Umbilical cord (tissue), 2 donors: Measurements from ENCODE around the gene LRMDA. TPM values are rescaled to one million over a fixed set of nuclear protein-coding genes. Genes with fewer than 3 reads are reported as not detected.
A peak's percentile ranks its signal among the peaks of the same experiment; 100 is the strongest.

Experiments
- DNase-seq: peaks from one replicate; pipeline ENCODE4 v3.0.0-alpha.2; 2015; ENCODE audit warnings: low spot score
- total RNA-seq: library from RNA; depleted of rRNA; stranded (reverse); fragments of >200 nt; gene quantifications from one replicate; pipeline ENCODE4 v1.2.3, GENCODE V29; 2014; ENCODE audit warnings: low replicate concordance; ENCODE audit not compliant: insufficient read depth

Gene LRMDA
- total RNA-seq, 1 donor from 2014 or later, result 1.7 TPM

GRCh38 chr10:75817198-75817597, 385.8 kb downstream of the LRMDA start:
- no peak for DNase-seq

- no peak for DNase-seq
Observed at GRCh38 chr10:75818552-75818951, 387.1 kb downstream of the LRMDA start.

DNA sequence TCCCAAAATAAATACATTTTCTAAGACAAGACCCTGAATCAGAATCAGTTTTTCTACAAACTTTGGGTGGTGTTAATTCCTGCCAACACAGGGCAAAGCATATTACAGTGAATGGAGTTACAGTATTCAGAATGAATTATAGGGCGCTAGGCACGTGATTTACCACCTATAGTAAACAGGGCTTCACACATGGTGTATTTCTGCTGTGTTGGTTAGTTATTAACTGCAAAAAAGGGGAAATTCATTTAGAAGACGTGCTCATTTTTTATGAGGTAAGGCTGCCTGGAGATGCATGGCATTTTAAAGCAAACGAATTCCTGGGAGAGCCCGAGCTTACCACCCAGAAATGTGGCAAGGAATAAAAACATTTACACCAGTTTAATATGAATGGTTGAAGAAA, 393.8 kb downstream of the LRMDA start:
- no peak for DNase-seq

DNA sequence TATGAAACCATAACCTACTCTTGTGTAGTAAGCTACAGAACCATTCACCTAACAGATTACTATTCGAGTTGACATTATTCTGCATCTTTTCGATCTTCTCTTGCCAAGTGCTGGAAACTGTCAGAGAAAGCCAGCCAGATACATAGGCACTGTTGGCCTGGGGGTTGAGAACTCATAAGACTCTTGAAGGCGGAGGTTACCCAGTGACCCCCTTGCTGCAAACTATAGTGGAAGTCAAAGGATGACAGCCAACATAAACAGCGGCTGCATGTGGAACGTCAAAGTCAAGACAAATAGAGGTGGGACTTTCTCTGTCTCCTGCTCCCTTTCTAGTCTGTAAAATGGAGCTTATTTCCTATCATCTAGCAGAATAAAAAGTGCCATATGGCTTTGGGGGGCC, 394.2 kb downstream of the LRMDA start:
- DNase-seq, result peak; percentile 44

GRCh38 chr10:75826846-75827245, 395.4 kb downstream of the LRMDA start:
- peak; percentile 59 for DNase-seq

DNA sequence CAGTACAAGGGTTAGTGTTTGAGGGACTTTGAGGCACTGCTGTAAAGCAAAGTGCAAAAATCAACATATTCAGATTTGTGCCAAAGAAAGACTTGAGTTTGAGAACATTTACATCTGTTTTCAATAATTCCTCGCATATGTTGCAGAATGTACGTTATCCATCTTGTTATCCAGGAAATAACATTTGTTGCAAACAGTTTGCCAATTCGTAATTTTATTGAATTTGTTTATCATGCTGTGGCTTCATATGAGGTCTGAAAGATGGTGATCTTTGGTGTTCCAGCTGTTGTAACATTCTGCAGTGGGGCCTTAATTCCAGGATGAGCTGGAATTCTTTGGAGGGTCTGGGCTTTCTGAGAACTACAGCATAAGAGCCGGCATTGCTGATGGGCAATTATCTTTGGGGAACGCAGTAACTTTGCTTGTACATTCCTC, 396.2 kb downstream of the LRMDA start:
- peak; percentile 77 for DNase-seq

DNA sequence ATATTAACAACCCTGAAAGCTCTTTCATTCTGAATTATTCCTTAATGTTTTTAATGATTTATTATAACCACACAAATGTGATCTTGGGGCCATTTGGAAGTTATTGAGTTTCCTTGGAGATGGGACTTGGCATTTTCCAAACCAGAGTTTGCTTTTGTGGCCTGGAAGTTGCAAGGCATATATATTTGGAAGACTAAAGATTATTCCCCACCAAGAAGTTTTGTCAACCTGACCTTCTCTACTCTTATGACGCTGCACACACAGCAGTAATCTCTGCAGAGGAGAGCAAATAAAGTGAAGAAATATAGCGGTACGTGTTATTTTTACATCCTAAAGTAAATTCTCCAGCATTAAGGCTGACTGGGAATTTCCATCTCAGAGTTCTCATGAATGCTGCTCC, 397.0 kb downstream of the LRMDA start:
- peak; percentile 66 for DNase-seq

DNA sequence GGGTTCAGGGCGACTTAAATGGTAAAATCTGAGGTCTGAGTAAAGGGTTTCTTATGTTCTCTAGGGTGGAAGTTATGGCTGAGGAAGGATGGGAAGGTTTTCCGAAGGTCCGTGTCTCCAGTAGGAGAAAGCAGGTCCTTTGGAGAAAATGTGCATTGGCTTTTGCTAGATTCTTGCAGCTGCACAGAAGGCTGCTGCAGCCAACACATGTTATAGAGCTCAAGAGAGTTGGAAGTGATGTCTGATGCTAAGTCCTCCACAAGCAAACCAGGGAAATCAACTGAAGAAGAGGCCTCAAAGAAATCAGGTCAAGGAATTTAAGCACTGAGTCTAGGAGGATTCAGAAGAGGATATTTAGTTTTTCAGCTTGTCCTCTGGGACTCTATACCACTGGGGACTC, 404.6 kb downstream of the LRMDA start:
- peak; percentile 35 for DNase-seq

DNA sequence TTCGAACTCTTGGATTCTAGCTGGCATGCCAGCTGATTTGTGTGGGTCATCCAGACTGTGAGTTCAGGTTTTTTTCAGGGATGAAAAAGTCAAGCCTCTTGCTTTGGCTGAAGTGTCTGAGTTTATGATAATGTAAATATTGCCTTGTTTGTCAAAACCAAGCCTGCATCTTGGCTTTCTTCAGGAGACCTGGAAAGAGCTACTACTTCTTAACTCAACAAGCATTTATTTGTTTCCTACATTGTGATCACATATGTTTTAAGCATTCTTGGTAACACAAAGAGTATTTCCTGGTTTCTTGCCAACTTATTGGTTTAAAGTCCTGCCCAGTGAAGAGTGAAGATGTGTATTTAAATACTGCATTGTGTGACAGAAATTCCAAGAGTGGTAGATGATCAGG, 407.1 kb downstream of the LRMDA start:
- no peak for DNase-seq

DNA sequence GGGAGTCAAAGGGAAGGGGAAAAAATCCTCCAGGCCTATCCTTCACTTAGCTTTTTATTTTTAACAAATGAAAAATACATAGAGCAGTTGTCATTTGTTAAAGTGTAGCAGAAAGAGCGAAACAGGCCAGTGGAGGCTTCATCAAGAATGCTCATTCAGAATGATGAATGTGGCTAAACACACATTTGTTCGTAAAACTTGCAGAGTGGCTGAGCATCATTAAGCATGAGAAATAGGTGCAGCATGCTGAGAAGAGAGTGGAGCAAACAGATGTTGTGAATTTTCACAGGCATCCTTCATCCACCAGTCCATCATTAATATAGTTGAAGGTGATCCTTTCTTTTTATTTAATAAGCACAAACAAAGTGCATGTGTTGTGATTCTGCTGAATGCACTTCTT, 407.6 kb downstream of the LRMDA start:
- DNase-seq, result no peak

DNA sequence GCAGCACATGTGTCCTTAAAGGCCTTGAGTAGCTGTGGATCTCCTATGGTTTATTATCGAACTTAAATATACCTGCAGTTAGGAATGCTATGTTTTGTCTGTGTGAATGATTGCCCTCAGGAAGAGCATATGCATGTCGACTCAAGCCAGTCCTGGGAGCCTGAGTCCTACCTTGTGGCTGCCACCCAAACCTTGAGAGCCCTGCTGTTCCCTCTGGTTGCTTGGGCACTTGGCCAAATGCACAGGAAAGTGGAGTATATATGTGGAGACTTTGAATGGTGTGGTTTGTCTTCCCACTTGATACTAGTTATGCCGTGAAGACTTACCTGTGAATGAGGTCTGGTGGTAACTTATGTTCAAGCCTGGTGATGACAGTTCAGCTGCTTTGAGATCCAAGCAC, 409.8 kb downstream of the LRMDA start:
- DNase-seq, result no peak

DNA sequence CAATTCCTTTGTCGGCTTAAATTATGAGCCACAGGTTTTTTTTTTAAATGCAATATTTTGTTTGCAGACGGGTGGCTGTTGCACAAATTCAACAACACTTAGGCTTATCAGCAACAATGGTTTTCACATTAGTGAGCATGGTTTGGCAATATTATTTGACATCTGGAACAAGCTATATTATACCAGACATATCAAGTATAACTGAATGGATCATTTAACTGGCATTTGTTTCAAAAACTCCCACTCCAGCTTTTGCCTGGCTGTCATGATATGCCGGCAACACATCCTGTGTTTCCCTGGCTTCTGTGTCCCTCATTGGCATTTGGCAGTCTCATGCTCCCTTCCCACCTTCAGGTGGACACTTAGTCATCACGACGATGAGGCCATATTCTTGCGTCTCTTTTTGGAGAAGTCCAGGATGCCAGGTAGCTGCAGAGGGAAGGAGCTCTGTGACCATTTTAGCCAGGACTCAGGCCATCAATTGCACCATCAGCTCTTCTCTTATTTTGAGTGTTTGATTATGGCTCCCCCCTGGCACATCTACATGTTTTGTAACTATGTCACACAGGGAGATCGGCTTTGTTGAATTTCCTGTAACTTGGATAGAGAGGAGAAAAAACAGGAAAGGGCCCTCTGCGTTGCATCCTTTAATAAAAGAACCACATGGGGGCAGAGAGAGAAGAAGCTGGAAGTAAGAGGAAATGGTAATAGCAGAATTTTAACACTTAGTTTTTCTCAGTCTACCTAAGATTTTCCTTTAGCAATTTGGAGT, 413.9 kb downstream of the LRMDA start:
- DNase-seq, result peak; percentile 10

GRCh38 chr10:75847477-75847876, 416.1 kb downstream of the LRMDA start:
- no peak for DNase-seq

DNA sequence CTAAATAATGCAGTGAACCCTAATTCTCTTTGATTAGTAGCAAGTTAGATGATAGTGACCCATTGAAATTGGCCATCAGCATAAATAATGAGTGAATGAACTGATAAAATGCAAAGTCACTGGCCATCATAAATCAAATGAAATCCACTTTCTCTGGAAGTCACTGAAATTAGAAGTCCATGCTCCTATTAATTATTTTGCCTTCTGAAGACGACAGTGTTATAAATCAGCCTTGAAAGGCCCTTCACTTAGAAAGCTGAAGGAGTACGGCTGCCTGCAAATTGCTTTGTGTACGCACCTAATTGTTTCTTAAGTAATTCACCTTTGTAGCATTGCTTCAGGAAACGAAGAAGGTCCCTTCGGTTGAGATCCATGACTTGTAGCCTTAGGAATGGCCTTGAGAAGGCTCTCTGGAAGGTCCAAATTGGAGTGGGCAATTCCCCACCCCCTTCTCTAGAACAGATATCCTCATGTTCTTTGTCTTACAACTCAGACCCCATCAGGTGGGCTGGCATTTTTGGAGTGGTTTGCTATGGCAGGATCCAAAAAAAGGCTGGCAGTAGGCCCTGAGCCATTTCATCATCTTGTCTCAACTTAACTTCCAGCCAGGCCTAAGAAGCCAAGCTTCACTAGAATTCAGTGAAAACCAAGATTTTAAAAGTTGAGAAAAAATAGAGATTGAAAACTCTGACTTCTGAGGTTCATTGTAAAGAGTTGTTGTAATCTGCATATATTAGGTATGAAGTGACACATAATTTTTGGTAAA, 420.3 kb downstream of the LRMDA start:
- DNase-seq, result no peak

DNA sequence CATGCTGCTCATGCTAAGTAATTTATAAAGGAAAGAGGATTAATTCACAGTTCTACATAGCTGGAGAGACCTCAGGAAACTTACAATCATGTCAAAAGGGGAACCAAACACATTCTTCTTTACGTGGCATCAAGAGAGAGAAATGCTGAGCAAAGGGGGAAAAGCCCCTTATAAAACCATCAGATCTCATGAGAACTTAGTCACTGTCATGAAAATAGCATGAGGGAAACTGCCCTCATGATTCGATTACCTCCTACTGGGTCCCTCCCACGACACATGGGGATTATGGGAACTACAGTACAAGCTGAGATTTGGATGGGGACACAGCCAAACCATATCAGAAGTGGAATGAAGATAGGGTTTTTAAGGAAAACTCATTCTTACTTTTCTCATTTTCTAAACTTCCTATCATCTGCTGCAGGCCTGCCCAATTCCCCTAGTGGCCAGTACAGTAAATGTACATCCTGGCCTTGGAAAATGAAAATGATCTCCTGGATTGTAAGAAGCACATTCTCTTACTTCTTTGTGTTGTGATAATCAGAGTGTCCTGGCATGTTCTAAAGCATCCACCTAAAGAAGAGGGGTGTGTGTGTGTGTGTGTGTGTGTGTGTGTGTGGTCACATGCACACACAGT, 421.5 kb downstream of the LRMDA start:
- no peak for DNase-seq

DNA sequence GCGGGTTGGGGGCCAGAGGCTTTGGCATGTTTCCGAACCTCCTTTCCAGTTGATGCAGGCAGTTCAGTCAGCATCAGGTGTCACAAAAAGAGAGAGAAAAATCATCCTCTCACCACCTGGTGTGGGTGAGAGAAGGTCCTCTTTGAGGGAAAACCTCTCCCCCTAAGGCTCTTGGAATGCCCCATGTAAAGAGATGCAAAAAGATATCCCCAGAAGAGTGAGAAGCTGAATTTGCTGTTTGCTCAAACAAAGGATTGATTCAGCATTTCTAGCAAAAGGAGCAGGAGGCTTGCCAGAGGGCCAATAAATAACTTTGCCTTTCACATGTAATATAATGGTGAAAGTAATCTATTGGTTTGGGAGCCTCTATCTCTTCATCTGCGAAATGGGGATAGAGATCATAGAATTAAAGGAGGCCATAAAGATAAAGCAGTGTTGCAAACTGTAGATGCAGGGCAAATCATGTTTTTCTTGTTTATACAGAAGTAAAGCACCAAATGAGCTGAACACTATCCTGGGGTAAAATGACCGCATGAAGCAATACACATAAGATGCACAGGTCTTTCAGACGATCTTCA, 425.9 kb downstream of the LRMDA start:
- no peak for DNase-seq

GRCh38 chr10:75857896-75858295, 426.5 kb downstream of the LRMDA start:
- no peak for DNase-seq

GRCh38 chr10:75858339-75858738, 426.9 kb downstream of the LRMDA start:
- DNase-seq, result no peak

- DNase-seq, result no peak
Observed at GRCh38 chr10:75859141-75859540, 427.7 kb downstream of the LRMDA start.

DNA sequence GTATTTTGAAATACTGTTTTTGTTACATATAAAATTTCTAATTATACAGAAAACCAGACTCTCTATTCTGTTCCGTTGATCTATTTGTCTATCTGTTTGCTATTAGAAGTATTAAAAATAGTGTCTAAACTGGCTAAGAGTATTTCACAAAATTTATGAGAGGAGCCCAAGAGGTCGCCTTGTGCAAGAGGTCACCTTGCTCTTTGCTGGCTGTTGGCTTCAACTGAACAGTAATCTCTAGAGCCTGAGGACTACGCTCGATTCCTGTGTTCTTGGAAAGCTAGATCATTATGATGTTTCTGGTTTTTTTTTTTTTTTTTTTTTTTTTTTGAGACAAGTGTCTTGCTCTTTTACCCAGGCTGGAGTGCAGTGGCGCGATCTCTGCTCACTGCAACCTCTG, 428.6 kb downstream of the LRMDA start:
- DNase-seq, result no peak

DNA sequence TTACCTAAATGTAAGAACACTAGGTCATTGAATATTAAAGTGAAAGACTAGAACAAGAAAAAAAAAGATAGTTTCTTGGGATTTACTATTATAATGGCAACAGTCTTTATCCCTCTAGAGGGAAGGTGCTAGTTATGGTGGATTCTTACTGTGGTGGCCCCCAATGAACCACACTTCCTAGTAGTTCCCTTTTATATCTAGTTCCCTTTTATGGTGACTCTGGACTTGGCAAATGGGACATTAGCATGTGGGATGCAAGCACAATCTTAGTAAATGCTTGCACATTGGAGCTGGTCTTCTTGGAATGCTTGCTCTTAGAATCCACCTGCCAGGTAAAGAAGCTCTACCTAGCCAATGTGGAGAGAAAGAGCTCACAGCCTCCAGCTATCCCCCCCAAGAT, 430.2 kb downstream of the LRMDA start:
- DNase-seq, result no peak

- DNase-seq, result no peak
Observed at GRCh38 chr10:75862935-75863334, 431.5 kb downstream of the LRMDA start.
